IPS DF 6.9 (cell line): ENCODE results near the gene OSBP2.

Source experiments
- DNase-seq: peaks from one replicate; pipeline ENCODE4 v3.0.0-alpha.2; 2013; ENCODE audit warnings: low read depth, low spot score
- H3K27ac ChIP-seq: one replicate; pipeline ENCODE4 v1.5.1; 2013; ENCODE audit warnings: low read length, control low read depth
- H3K27me3 ChIP-seq: 2 replicates; pipeline ENCODE4 v1.6.1; 2013; ENCODE audit warnings: mild to moderate bottlenecking, low read length; ENCODE audit not compliant: control insufficient read depth, insufficient read depth
- H3K36me3 ChIP-seq: 2 replicates; pipeline ENCODE4 v1.6.1; 2013; ENCODE audit warnings: low read length; ENCODE audit not compliant: control insufficient read depth, insufficient read depth
- H3K4me1 ChIP-seq: 2 replicates; pipeline ENCODE4 v1.6.1; 2013; ENCODE audit warnings: low read length; ENCODE audit not compliant: control insufficient read depth, insufficient read depth
- H3K4me3 ChIP-seq: 2 replicates; pipeline ENCODE4 v1.5.1; 2013; ENCODE audit warnings: mild to moderate bottlenecking, low read length
- H3K9me3 ChIP-seq: 2 replicates; pipeline ENCODE4 v1.6.1; 2013; ENCODE audit warnings: low read length, inconsistent platforms; ENCODE audit not compliant: control insufficient read depth, insufficient read depth
- WGBS: extraction: QIAGEN DNeasy Blood & Tissue Kit; methylation state at CpG from one replicate; pipeline ENCODE4 v1.1.7; 2013; ENCODE audit warnings: mixed read lengths, missing lambda C conversion rate; ENCODE audit not compliant: insufficient read length, insufficient coverage; 5-methylcytosine and 5-hydroxymethylcytosine counted together

The OSBP2 gene

GRCh38 chr22:30822216-30823014 is 127.7 kb downstream of the OSBP2 start:
- Histone ChIP-seq H3K27me3 (peaks cover 2% of the 10 kb centered on the region; the same call in 1 of the 2 replicates), H3K4me3 (peak overlapping the region; percentile 45; the same call in 1 of the 2 replicates), H3K27ac (no peak overlapping the region), H3K9me3 (no peaks in the 10 kb centered on the region), H3K36me3 (no peaks in the 10 kb centered on the region), H3K4me1 (no peaks in the 10 kb centered on the region; the same call in 1 of the 2 replicates)
- no CpG with 5 or more reads among the region's 87 CpGs for WGBS
- no peak for DNase-seq

GRCh38 chr22:30823015-30823370 is 128.3 kb downstream of the OSBP2 start:
- H3K4me3 ChIP-seq = no peak overlapping the region

DNA sequence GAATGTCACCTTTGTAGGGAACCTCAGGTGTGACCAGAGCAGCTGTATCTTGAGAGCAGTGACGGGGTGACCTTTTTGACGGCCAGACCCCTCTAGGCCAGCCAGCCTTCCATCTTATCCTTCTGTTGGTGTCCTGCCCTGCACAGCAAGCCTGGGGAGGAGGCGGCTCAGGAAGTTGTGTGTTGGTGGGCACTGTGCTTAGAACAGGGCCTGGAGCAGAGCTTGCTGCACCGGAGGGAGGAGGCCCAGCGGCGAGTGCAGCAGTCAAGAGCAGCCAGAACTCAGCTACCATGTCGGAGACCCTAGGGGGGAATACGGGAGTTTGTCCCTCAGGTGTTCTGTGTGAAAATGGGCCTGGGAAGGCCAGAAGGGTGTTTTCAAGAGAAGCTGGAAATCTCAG is 129.4 kb downstream of the OSBP2 start:
- Histone ChIP-seq H3K4me3 (no peak overlapping the region), H3K9me3 (no peaks in the 10 kb centered on the region)

More at GRCh38 chr22:30823015-30823370, 128.3 kb downstream of the OSBP2 start:
- WGBS = no CpG with 5 or more reads among the region's 11 CpGs
- Histone ChIP-seq H3K36me3 (no peaks in the 10 kb centered on the region), H3K9me3 (no peaks in the 10 kb centered on the region), H3K27me3 (peaks cover 2% of the 10 kb centered on the region; the same call in 1 of the 2 replicates), H3K27ac (no peak overlapping the region), H3K4me1 (no peaks in the 10 kb centered on the region; the same call in 1 of the 2 replicates)
- DNase-seq = no peak

DNA sequence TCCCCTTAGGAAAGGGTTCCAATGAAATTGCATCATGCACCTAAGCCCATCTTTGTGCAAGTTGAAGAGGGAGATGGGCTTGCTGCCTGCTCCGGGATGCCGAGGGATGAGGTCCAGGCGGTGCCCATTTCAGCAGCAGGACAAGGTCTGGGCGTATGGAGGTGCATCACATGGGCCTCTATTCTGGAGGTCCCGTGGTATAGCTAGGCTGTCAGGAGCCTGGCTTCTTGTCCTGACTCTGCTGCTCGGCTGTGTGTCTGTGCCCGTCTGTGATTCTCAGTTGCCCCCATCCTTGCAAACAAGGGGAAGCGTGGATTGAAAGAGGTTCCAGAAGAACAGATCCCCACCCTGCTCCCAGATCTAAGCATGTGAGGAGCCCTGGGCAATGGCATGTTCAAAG is 130.0 kb downstream of the OSBP2 start:
- H3K27ac ChIP-seq = no peak overlapping the region
- no peak for DNase-seq
- H3K9me3 ChIP-seq = no peaks in the 10 kb centered on the region
- WGBS = no CpG with 5 or more reads among the region's 8 CpGs
- H3K27me3 ChIP-seq = peaks cover 2% of the 10 kb centered on the region; the same call in 1 of the 2 replicates
- no peaks in the 10 kb centered on the region; the same call in 1 of the 2 replicates for H3K4me1 ChIP-seq
- no peak overlapping the region for H3K4me3 ChIP-seq
- no peaks in the 10 kb centered on the region for H3K36me3 ChIP-seq

More for the DNA sequence above, 129.4 kb downstream of the OSBP2 start:
- no peaks in the 10 kb centered on the region for H3K36me3 ChIP-seq
- H3K4me1 ChIP-seq = no peaks in the 10 kb centered on the region; the same call in 1 of the 2 replicates
- H3K27me3 ChIP-seq = peaks cover 2% of the 10 kb centered on the region; the same call in 1 of the 2 replicates
- no CpG with 5 or more reads among the region's 8 CpGs for WGBS
- no peak for DNase-seq
- H3K27ac ChIP-seq = no peak overlapping the region

DNA sequence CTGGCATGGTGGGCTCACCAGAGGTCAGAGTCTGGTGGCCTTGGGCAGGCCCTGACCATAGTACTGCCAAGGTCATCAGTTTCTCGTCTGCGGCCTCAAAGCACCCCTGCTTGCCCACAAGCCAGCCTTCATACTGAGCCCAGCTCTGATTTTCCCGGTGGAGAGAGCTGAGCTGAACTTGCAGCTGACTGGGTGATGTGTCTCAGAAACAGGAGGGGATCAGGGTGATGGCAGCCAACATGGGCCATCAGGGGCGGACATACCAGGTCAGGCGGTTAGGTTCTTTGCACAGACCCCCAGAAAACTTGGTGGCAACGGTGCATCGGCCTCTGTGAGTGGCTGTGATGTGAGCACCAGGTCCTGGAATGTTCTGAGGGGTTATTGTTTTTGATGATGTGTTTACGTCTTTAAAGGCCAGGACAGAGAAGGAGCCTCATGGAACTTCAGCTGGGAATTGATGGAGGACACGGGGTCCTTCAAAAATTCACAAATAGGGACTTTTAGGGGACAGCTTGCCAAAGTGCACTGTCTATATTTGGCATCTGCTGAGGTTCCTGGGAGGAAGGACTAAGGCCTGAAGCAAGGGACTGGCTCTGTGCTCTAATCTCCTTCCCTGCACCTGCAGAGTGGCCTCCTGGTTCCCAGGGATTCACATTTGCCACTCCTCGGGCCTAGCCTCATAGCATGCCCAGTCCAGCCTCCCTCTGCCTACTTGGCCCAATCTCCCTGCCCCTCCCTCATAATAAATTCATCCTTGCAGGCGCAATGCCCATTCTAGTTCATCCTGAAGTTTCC is 131.2 kb downstream of the OSBP2 start:
- WGBS = no CpG with 5 or more reads among the region's 11 CpGs
- H3K27me3 ChIP-seq = peaks cover 2% of the 10 kb centered on the region; the same call in 1 of the 2 replicates
- H3K4me3 ChIP-seq = no peak overlapping the region
- no peaks in the 10 kb centered on the region; the same call in none of the 2 replicates for H3K4me1 ChIP-seq
- H3K36me3 ChIP-seq = no peaks in the 10 kb centered on the region
- DNase-seq = no peak
- H3K9me3 ChIP-seq = no peaks in the 10 kb centered on the region
- H3K27ac ChIP-seq = no peak overlapping the region

DNA sequence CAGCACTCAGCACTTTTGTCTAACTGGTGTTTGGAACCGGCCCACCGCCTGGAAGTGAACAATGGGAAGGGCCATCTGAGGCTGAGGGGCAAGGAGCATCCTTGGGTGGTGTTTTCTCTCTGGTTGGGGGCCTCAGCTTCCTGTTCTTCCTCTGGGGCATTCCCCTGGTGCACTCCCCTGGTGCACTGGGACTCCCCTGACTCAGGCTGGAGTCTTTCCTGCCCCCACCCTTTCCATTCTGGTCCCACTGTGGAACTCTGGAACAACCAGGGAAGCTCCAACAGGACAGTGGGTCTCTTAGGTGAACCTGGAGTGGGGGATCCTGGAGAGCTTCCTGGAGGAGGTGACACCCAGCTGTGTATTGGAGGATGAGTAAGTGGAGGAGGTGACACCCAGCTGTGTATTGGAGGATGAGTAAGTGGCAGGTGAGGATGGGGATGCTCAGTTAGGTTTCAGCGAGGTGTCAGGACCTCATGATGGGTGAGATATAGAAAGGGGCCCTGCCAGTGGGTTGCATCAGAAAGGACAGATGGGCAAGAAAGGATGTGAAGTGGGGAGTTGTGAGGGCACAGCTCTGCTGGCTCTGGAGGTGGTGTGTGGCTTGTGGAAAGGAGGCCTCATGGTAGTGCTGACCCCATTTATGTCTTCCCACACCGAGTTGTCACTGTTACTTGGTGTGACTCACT is 132.1 kb downstream of the OSBP2 start:
- H3K27ac ChIP-seq = no peak overlapping the region
- no peaks in the 10 kb centered on the region for H3K36me3 ChIP-seq
- no peaks in the 10 kb centered on the region; the same call in none of the 2 replicates for H3K4me1 ChIP-seq
- no peaks in the 10 kb centered on the region for H3K27me3 ChIP-seq
- no peak for DNase-seq
- no peak overlapping the region for H3K4me3 ChIP-seq
- no CpG with 5 or more reads among the region's 4 CpGs for WGBS
- H3K9me3 ChIP-seq = no peaks in the 10 kb centered on the region

DNA sequence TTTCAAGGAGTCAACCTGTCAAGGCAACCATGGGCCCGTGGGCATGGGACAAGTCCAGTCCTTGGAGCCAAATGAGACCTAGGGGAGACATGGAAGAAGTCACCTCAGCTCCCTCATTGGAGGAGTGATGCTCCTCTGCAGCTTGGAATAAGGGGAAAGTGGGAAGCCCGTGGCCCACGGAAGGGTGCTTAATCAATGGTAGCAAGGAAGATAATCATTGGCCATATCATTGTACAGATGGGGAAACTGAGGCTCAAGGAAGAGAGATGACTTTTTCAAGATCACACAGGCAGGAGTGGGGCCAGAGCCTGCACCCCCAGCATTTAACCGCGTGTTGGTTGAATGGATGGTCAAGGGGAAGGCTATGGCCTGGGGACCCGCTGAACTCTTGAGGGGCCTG is 133.0 kb downstream of the OSBP2 start:
- Histone ChIP-seq H3K9me3 (no peaks in the 10 kb centered on the region), H3K4me3 (no peak overlapping the region), H3K36me3 (no peaks in the 10 kb centered on the region), H3K4me1 (no peaks in the 10 kb centered on the region; the same call in 1 of the 2 replicates), H3K27me3 (no peaks in the 10 kb centered on the region), H3K27ac (no peak overlapping the region)
- no CpG with 5 or more reads among the region's 6 CpGs for WGBS
- no peak for DNase-seq

DNA sequence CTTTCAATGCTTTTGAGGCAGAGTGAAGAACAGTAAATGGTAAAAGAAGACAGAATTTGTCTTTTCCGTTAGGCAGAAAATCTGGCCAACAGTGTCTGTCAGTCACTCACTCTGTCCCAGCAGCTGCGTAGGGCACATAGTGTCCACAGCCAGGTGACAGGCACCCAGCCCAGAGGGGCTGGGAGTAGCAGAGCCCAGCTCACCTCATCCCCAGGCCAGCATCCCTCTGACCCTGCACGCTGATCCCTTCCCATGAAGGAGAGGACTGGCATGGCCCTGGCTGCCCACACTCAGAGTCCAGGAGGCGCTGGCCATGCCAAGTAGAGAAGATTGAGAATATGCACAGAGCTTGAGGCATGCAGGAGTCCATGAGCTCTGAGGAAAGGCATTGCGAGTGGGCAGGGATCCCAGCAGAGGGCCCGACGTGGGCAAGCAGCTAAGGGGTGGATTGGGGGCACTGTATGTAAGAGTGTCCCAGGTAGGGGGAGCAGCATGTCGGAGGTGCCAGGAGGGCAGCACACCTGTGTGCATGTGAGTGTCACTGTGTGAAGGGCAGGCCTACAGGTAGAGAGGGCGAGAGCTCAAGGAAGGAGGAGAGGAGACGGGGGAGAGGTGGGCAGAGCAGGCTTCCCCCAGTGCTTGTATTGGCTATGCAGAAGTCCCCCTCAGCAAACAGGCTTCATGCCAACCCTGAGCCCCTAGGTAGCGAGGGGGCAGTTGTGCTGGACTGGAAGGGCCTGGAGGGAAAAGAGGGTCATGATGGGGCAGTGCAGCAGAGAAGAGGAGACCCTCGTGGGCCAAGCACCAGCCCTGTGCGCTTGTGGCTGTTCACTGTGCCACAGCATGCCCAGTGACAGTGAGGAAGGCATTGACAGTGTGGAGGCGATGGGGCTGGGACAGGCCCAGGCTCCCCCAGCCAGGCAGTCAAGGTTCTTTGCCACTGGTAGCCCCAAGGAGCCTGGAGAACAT is 133.8 kb downstream of the OSBP2 start:
- no peaks in the 10 kb centered on the region for H3K27me3 ChIP-seq
- DNase-seq = no peak
- no peak overlapping the region for H3K27ac ChIP-seq
- H3K4me1 ChIP-seq = no peaks in the 10 kb centered on the region; the same call in 1 of the 2 replicates
- no peak overlapping the region for H3K4me3 ChIP-seq
- no CpG with 5 or more reads among the region's 14 CpGs for WGBS
- no peaks in the 10 kb centered on the region for H3K36me3 ChIP-seq
- H3K9me3 ChIP-seq = no peaks in the 10 kb centered on the region

DNA sequence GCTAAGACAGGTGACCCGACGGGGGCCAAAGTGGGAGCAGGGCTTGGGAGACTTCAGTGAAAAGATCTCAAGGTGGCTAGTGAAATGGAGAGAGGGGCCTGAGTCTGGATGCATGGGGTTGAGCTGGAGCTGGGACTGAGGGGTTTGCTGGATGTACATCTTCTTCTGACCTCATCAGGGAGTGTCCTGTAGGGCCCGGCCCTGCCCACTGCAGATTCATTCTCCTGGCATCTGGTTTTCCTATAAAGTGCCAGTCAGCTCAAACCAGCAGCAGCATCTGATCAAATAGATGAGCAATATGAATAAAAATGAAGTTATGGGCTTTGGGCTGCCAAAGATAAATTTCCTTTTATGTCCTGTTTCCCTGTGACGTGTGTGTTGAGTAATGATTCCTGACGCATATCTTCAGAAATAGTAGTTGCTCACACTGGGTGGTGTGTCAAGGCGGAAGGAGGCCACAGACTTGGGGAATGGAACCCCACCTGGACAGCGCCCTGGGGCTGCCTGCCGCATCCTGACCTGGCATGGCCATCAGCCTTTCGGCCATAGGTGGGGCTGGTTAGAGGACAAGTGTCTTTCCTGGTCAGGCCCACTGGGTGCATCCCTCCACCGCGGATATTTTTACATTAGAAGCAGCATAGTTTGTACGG is 135.4 kb downstream of the OSBP2 start:
- no CpG with 5 or more reads among the region's 12 CpGs for WGBS
- Histone ChIP-seq H3K4me1 (no peaks in the 10 kb centered on the region; the same call in 1 of the 2 replicates), H3K4me3 (no peak overlapping the region), H3K27ac (no peak overlapping the region), H3K9me3 (no peaks in the 10 kb centered on the region), H3K36me3 (no peaks in the 10 kb centered on the region), H3K27me3 (no peaks in the 10 kb centered on the region)
- DNase-seq = no peak
